HG02943 (cell line): ENCODE results near the gene PRODH2.

Experiments used
- ATAC-seq: cut with Tn5 transposase; IDR thresholded peaks from one replicate; pipeline ENCODE4 v1.9.1; 2021; ENCODE audit warnings: mild to moderate bottlenecking, low read depth, moderate library complexity; ENCODE audit not compliant: unreplicated experiment

Gene PRODH2

GRCh38 chr19:35766571-35767104 lies 46.0 kb downstream of the PRODH2 start:
- ATAC-seq = no peak

GRCh38 chr19:35764432-35765315 lies 48.0 kb downstream of the PRODH2 start:
- ATAC-seq = no peak

GRCh38 chr19:35760711-35761349 lies 51.8 kb downstream of the PRODH2 start:
- ATAC-seq = no peak

- no peak for ATAC-seq
Measured at GRCh38 chr19:35759697-35760096, 52.9 kb downstream of the PRODH2 start.

GRCh38 chr19:35757749-35758608 lies 54.7 kb downstream of the PRODH2 start, which contains the start of gene PROSER3:
TSS of gene PROSER3 (plus strand) at chr19:35758176. CDS start at chr19:35758216, 40 bp downstream.
- peak; percentile 96 for ATAC-seq

- ATAC-seq = no peak
Measured at GRCh38 chr19:35757231-35757748, 55.4 kb downstream of the PRODH2 start.

GRCh38 chr19:35756377-35757230 lies 56.0 kb downstream of the PRODH2 start, which contains the start of gene HSPB6:
TSS of gene HSPB6 (minus strand) at chr19:35757029. CDS start at chr19:35757008, 21 bp downstream.
- ATAC-seq = no peak

- no peak for ATAC-seq
Measured at GRCh38 chr19:35755550-35756376, 56.9 kb downstream of the PRODH2 start.

GRCh38 chr19:35755131-35755549 lies 57.5 kb downstream of the PRODH2 start:
- ATAC-seq = no peak

- no peak for ATAC-seq
Measured at GRCh38 chr19:35754370-35755130, 58.1 kb downstream of the PRODH2 start.

- no peak for ATAC-seq
Measured at GRCh38 chr19:35753634-35754369, 58.8 kb downstream of the PRODH2 start.

- ATAC-seq = no peak
Measured at GRCh38 chr19:35752746-35753350, 59.8 kb downstream of the PRODH2 start.

GRCh38 chr19:35751839-35752745 lies 60.6 kb downstream of the PRODH2 start:
- ATAC-seq = no peak

- no peak for ATAC-seq
Measured at GRCh38 chr19:35750167-35750566, 62.5 kb downstream of the PRODH2 start.
